Caco-2 (cell line): ENCODE results near the gene CCDC90B. TPM values are rescaled to one million over a fixed set of nuclear protein-coding genes. Genes with fewer than 3 reads are reported as not detected.

ENCODE experiments used
- BruUV-seq: library from RNA; stranded (reverse); fragments of 400-500 nt; replicated peaks from 2 replicates; lab custom pipeline; 2021; lab: Mats Ljungman, UMichigan
- CTCF ChIA-PET: fragments of 300-600 bp; sonication (Branson Sonifier 250); formaldehyde crosslinking; loops from one replicate; lab custom pipeline; 2022; ENCODE audit warnings: antibody characterized with exemption; lab: Charles Lee
- POLR2A ChIA-PET: fragments of 300-600 bp; sonication (Branson Sonifier 250); formaldehyde crosslinking; loops from one replicate; lab custom pipeline; 2022; ENCODE audit warnings: antibody characterized with exemption; lab: Charles Lee
- DNase-seq, 2 experiments: peaks; one replicate each; pipeline versions ENCODE4 v3.0.0 to v3.0.0-alpha.2; 2020 to 2022
- H3K27me3 ChIP-seq: replicated peaks from 2 replicates; pipeline ENCODE4 v1.6.0; 2011; ENCODE audit warnings: low read length; ENCODE audit not compliant: control insufficient read depth, insufficient read depth
- H3K36me3 ChIP-seq: 2 replicates; pipeline ENCODE4 v1.5.1; 2011; ENCODE audit warnings: low read length; ENCODE audit not compliant: control insufficient read depth, insufficient read depth
- H3K4me1 ChIP-seq: fragments of 250-450 bp; sonication (Bioruptor Pico); 2 replicates; pipeline ENCODE4 v1.5.1; 2020; ENCODE audit warnings: mild to moderate bottlenecking
- H3K4me3 ChIP-seq: 2 replicates; pipeline ENCODE4 v1.5.1; 2011; ENCODE audit warnings: low read depth, mild to moderate bottlenecking, control low read depth, low read length
- H3K9me3 ChIP-seq: fragments of 250-450 bp; sonication (Bioruptor Pico); 2 replicates; pipeline ENCODE4 v1.5.1; 2020; ENCODE audit warnings: mild to moderate bottlenecking, moderate library complexity
- H3K27ac Mint-ChIP-seq: one replicate; pipeline ENCODE4 v1.8.0; 2022; ENCODE audit warnings: mixed read lengths; ENCODE audit not compliant: unreplicated experiment
- H3K27me3 Mint-ChIP-seq: one replicate; pipeline ENCODE4 v1.8.0; 2022; ENCODE audit warnings: mixed read lengths; ENCODE audit not compliant: insufficient read depth, unreplicated experiment
- H3K36me3 Mint-ChIP-seq: one replicate; pipeline ENCODE4 v1.8.0; 2022; ENCODE audit warnings: mild to moderate bottlenecking, mixed read lengths; ENCODE audit not compliant: insufficient read depth, unreplicated experiment
- H3K4me1 Mint-ChIP-seq: one replicate; pipeline ENCODE4 v1.8.0; 2022; ENCODE audit warnings: low read depth, mixed read lengths; ENCODE audit not compliant: unreplicated experiment
- H3K4me3 Mint-ChIP-seq: one replicate; pipeline ENCODE4 v1.8.0; 2022; ENCODE audit warnings: mild to moderate bottlenecking, moderate library complexity, mixed read lengths; ENCODE audit not compliant: unreplicated experiment
- H3K9me3 Mint-ChIP-seq: one replicate; pipeline ENCODE4 v1.8.0; 2022; ENCODE audit warnings: mixed read lengths; ENCODE audit not compliant: unreplicated experiment
- CTCF ChIP-seq, 2 experiments: fragments of 200-600 bp in 1 of 2; IDR thresholded peaks; 1 replicate in 1 of 2; 2 replicates in 1 of 2; pipeline versions ENCODE4 v1.5.1 to v1.8.0; 2011 to 2022; ENCODE audit warnings: antibody characterized with exemption in 1 of 2, control low read depth in 1 of 2, inconsistent platforms in 1 of 2, low read depth in 1 of 2, low read length in 1 of 2, mild to moderate bottlenecking in 1 of 2, moderate library complexity in 1 of 2; ENCODE audit not compliant: insufficient read depth in 1 of 2, severe bottlenecking in 1 of 2, unreplicated experiment in 1 of 2
- intact Hi-C: fragments of 100-400 bp; cut with micrococcal nuclease; formaldehyde crosslinking; loops from one replicate; pipeline ENCODE4 v1.10.0; 2022; ENCODE audit not compliant: unreplicated experiment
- total RNA-seq: library from RNA; stranded (reverse); gene quantifications from 2 replicates; pipeline ENCODE4 v1.2.3, GENCODE V29; 2022

CCDC90B gene
- total RNA-seq, 1 experiment from 2014 or later = 46.2 TPM

GRCh38 chr11:83326326-83326725 lies 40.2 kb upstream of the CCDC90B start:
- peaks cover 8% of the 10 kb centered on the region for H3K4me1 Mint-ChIP-seq
- DNase-seq = peak in 1 of 2 experiments; percentile 30
- H3K27me3 Mint-ChIP-seq = peaks cover 30% of the 10 kb centered on the region
- TF ChIP-seq CTCF (IDR thresholded peaks at IDR 0.05; ENCODE audit: insufficient read depth in 1 of 2, low read depth in 1 of 2, low read length in 1 of 2, severe bottlenecking in 1 of 2, unreplicated experiment in 1 of 2) = no peak
- H3K4me3 Mint-ChIP-seq = no peak overlapping the region
- intact Hi-C loops = no loop called here
- H3K9me3 Mint-ChIP-seq = peaks cover 11% of the 10 kb centered on the region
- no peak overlapping the region for H3K4me3 ChIP-seq
- no peaks in the 10 kb centered on the region for H3K27me3 ChIP-seq
- no peak overlapping the region for H3K27ac Mint-ChIP-seq
- POLR2A ChIA-PET = no interaction called here
- no peaks in the 10 kb centered on the region for H3K4me1 ChIP-seq
- CTCF ChIA-PET = no interaction called here
- 0 out of 2 replicates have a peak, but pooled peaks cover 3% of the 10 kb centered on the region for H3K9me3 ChIP-seq
- no peaks in the 10 kb centered on the region for H3K36me3 ChIP-seq
- H3K36me3 Mint-ChIP-seq = no peaks in the 10 kb centered on the region
- no TSS peak for BruUV-seq

GRCh38 chr11:83319346-83319745 lies 33.2 kb upstream of the CCDC90B start:
- CTCF ChIA-PET = interaction anchor here (0.6 to 2.3 kb wide), 6 partner anchors 9 to 517 kb away, joined by 3 to 8 read pairs (median 4); partner anchors contain the start of gene CCDC90B
- Mint-ChIP-seq H3K9me3 (no peaks in the 10 kb centered on the region), H3K4me1 (peaks cover 24% of the 10 kb centered on the region), H3K36me3 (no peaks in the 10 kb centered on the region), H3K4me3 (no peak overlapping the region), H3K27me3 (peaks cover 13% of the 10 kb centered on the region), H3K27ac (no peak overlapping the region)
- no peaks in the 10 kb centered on the region for H3K27me3 ChIP-seq
- TF ChIP-seq CTCF (IDR thresholded peaks at IDR 0.05; ENCODE audit: insufficient read depth in 1 of 2, low read depth in 1 of 2, low read length in 1 of 2, severe bottlenecking in 1 of 2, unreplicated experiment in 1 of 2) = no peak
- intact Hi-C loops = loop anchor here (2.0 kb wide), 1 partner anchor 27 kb away; no protein-coding TSS in a partner anchor
- POLR2A ChIA-PET = interaction anchor here (1.0 kb wide), 1 partner anchor 33 kb away, joined by 4 read pairs; the partner anchor contains the start of gene CCDC90B
- H3K36me3 ChIP-seq = no peaks in the 10 kb centered on the region
- BruUV-seq = no TSS peak
- no peak for DNase-seq
- no peaks in the 10 kb centered on the region for H3K9me3 ChIP-seq
- H3K4me1 ChIP-seq = peaks cover 20% of the 10 kb centered on the region
- no peak overlapping the region for H3K4me3 ChIP-seq

- BruUV-seq = no TSS peak
- Mint-ChIP-seq H3K36me3 (no peaks in the 10 kb centered on the region), H3K4me1 (peaks cover 24% of the 10 kb centered on the region), H3K4me3 (no peak overlapping the region), H3K27ac (no peak overlapping the region), H3K27me3 (peaks cover 9% of the 10 kb centered on the region), H3K9me3 (no peaks in the 10 kb centered on the region)
- Histone ChIP-seq H3K4me3 (no peak overlapping the region), H3K27me3 (no peaks in the 10 kb centered on the region), H3K4me1 (peaks cover 20% of the 10 kb centered on the region), H3K36me3 (no peaks in the 10 kb centered on the region), H3K9me3 (no peaks in the 10 kb centered on the region)
- ChIA-PET POLR2A (interaction anchor here (1.0 kb wide), 1 partner anchor 33 kb away, joined by 4 read pairs; the partner anchor contains the start of gene CCDC90B), CTCF (interaction anchor here (0.6 to 2.3 kb wide), 7 partner anchors 9 to 518 kb away, joined by 3 to 8 read pairs (median 4); partner anchors contain the start of gene CCDC90B)
- no peak for TF ChIP-seq CTCF (IDR thresholded peaks at IDR 0.05; ENCODE audit: insufficient read depth in 1 of 2, low read depth in 1 of 2, low read length in 1 of 2, severe bottlenecking in 1 of 2, unreplicated experiment in 1 of 2)
- intact Hi-C loops = loop anchor here (2.0 kb wide), 1 partner anchor 26 kb away; no protein-coding TSS in a partner anchor
- no peak for DNase-seq
These were observed 32.8 kb upstream of the CCDC90B start for GRCh38 chr11:83318931-83319330.
